Liver (tissue), 3 donors: ENCODE results near the gene TBC1D1.

Experiments
- CTCF ChIP-seq: fragments of 150-350 bp; IDR thresholded peaks from 2 replicates; pipeline ENCODE4 v1.5.1; 2017; ENCODE audit warnings: improper control_type of control experiment, low read depth, low read length; ENCODE audit not compliant: missing input control
- SP1 ChIP-seq: IDR thresholded peaks from 2 replicates; pipeline ENCODE4 v1.6.1; 2018; ENCODE audit warnings: antibody characterized with exemption, mild to moderate bottlenecking
- donor health status: healthy.
- donor health status: healthy.

GRCh38 chr4:37983951-37984350 lies 93.1 kb downstream of the TBC1D1 start:
- TF ChIP-seq SP1: no peak
- no peak for TF ChIP-seq CTCF
